Gastroesophageal sphincter (tissue), 3 donors: ENCODE data around the gene CIRBP.

ENCODE experiments used
- EP300 ChIP-seq: sonication (generic); formaldehyde crosslinking; IDR thresholded peaks from one replicate; pipeline ENCODE4 v1.6.1; 2017; ENCODE audit warnings: antibody characterized with exemption, mild to moderate bottlenecking
- POLR2A ChIP-seq, 2 donors: fragments of 450-650 bp; IDR thresholded peaks; one replicate each; pipeline ENCODE4 v1.6.1; 2017; ENCODE audit warnings: antibody characterized with exemption in 2 of 2, mild to moderate bottlenecking in 2 of 2, moderate library complexity in 1 of 2
- POLR2AphosphoS5 ChIP-seq: sonication (generic); formaldehyde crosslinking; IDR thresholded peaks from one replicate; pipeline ENCODE4 v1.6.1; 2017; ENCODE audit warnings: antibody characterized with exemption
- TF ChIP-seq, protein P1 (sequence below), 4 experiments: fragments of 200-600 bp in 2 of 4; fragments of 450-650 bp in 2 of 4; sonication (generic) in 1 of 4; IDR thresholded peaks; one replicate each; pipeline ENCODE4 v1.5.1; 2017 to 2019; ENCODE audit warnings: antibody characterized with exemption in 4 of 4, mild to moderate bottlenecking in 2 of 4, moderate library complexity in 2 of 4

DNA sequence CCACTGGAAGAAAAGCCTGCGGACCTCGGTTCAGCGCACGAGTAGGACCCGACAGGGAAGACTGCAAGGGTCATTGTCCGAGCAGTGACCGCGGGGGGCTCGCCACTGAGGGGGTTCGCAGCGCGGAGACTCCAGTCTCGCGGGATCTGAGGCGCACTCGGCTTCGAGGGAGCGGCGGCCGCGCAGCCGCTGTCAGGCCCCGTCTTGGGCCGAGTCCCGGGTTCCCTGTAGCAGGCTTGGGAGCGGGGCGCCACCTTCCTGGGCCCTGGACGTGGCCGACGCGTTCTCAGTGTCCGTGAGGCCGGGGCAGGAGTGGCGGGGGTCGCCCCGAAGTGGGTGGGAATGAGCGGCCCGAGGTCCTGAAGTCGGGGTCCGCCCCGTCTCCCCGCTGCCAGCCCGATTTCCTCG lies 5.7 kb downstream of the CIRBP start:
- TF ChIP-seq, protein P1, sequence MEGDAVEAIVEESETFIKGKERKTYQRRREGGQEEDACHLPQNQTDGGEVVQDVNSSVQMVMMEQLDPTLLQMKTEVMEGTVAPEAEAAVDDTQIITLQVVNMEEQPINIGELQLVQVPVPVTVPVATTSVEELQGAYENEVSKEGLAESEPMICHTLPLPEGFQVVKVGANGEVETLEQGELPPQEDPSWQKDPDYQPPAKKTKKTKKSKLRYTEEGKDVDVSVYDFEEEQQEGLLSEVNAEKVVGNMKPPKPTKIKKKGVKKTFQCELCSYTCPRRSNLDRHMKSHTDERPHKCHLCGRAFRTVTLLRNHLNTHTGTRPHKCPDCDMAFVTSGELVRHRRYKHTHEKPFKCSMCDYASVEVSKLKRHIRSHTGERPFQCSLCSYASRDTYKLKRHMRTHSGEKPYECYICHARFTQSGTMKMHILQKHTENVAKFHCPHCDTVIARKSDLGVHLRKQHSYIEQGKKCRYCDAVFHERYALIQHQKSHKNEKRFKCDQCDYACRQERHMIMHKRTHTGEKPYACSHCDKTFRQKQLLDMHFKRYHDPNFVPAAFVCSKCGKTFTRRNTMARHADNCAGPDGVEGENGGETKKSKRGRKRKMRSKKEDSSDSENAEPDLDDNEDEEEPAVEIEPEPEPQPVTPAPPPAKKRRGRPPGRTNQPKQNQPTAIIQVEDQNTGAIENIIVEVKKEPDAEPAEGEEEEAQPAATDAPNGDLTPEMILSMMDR (IDR thresholded peaks at IDR 0.05), result peak in 1 of 4 experiments; percentile 6
- TF ChIP-seq EP300 (no peak), POLR2AphosphoS5 (no peak), POLR2A (IDR thresholded peaks at IDR 0.05) (no peak)
